HL-60 (cell line): ENCODE data around the gene ACTL6B.

ENCODE experiments used
- DNase-seq, 2 experiments: peaks; one replicate each; pipeline ENCODE4 v3.0.0-alpha.2; 2010 to 2020; ENCODE audit warnings: low read depth in 1 of 2, low spot score in 1 of 2
- H3K27ac ChIP-seq: fragments of 250-450 bp; sonication (Bioruptor Pico); replicated peaks from 2 replicates; pipeline ENCODE4 v1.5.1; 2020; ENCODE audit warnings: mild to moderate bottlenecking, moderate library complexity
- H3K27me3 ChIP-seq: fragments of 250-450 bp; sonication (Bioruptor Pico); 2 replicates; pipeline ENCODE4 v1.5.1; 2021; ENCODE audit warnings: mild to moderate bottlenecking, moderate library complexity; ENCODE audit not compliant: insufficient read depth, poor library complexity, severe bottlenecking
- H3K4me3 ChIP-seq: replicated peaks from 2 replicates; pipeline ENCODE4 v1.5.1; 2011; ENCODE audit warnings: mild to moderate bottlenecking, control low read depth, low read length; ENCODE audit not compliant: insufficient read depth
- POLR2AphosphoS5 ChIP-seq: IDR thresholded peaks from 2 replicates; pipeline ENCODE4 v1.6.1; 2012; ENCODE audit warnings: low read depth
- TF ChIP-seq, protein P1 (sequence below): IDR thresholded peaks from one replicate; pipeline ENCODE4 v1.5.1; 2011; ENCODE audit warnings: low read length, control low read depth, inconsistent platforms; ENCODE audit not compliant: insufficient read depth

The ACTL6B gene

DNA sequence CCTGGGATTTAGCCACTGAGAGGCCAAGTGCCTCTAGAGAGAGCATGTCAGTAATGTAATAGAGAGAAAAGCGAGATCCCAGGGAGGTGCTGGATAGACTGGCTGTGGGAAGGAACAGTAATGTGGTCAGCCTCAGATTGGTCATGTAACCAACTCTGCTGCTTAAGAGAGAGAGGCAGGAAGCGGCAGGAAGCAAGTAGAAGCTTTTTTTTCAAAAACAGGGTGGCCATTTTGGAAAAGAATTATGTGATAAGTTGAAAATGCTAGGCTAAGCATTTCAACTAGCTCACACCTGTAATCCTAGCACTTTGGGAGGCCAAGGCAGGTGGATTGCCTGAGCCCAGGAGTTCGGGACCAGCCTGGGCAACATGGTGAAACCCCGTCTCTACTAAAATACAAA lies 57.8 kb downstream of the ACTL6B start:
- TF ChIP-seq, protein P1, sequence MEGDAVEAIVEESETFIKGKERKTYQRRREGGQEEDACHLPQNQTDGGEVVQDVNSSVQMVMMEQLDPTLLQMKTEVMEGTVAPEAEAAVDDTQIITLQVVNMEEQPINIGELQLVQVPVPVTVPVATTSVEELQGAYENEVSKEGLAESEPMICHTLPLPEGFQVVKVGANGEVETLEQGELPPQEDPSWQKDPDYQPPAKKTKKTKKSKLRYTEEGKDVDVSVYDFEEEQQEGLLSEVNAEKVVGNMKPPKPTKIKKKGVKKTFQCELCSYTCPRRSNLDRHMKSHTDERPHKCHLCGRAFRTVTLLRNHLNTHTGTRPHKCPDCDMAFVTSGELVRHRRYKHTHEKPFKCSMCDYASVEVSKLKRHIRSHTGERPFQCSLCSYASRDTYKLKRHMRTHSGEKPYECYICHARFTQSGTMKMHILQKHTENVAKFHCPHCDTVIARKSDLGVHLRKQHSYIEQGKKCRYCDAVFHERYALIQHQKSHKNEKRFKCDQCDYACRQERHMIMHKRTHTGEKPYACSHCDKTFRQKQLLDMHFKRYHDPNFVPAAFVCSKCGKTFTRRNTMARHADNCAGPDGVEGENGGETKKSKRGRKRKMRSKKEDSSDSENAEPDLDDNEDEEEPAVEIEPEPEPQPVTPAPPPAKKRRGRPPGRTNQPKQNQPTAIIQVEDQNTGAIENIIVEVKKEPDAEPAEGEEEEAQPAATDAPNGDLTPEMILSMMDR, result no peak
- no peak overlapping the region for H3K27ac ChIP-seq
- no peaks in the 10 kb centered on the region for H3K27me3 ChIP-seq
- H3K4me3 ChIP-seq, result no peak overlapping the region
- no peak for DNase-seq

DNA sequence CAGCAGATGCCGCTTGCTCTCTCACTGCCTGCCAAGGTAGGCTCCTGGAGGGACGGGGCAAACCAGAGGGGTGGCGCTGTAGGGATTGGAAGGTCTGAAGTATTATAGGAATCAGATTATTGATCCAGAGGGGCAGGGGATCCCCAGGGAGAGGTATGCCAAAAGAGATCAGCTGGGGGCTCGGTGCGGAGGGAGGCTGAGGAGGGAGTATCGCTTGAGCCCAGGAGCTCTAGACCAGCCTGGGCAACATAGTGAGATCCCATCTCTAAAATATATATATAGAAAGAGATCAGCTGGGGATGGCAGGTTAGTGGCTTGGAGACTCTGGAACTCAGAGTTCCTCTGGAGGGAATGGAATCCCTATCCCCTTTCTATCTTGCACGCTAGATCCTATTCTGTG lies 61.1 kb downstream of the ACTL6B start:
- H3K4me3 ChIP-seq, result no peak overlapping the region
- DNase-seq, result no peak
- H3K27ac ChIP-seq, result no peak overlapping the region
- H3K27me3 ChIP-seq, result no peaks in the 10 kb centered on the region
- TF ChIP-seq POLR2AphosphoS5, result no peak
- TF ChIP-seq, protein P1, result no peak
